Ecto neural progenitor cell (in vitro differentiated cells): ENCODE measurements around the gene TMEM239.

ENCODE experiments used
- DNase-seq: peaks from one replicate; pipeline ENCODE4 v3.0.0-alpha.2; 2018; ENCODE audit warnings: low spot score

The TMEM239 gene

GRCh38 chr20:2851086-2851485 is 34.9 kb downstream of the TMEM239 start:
- no peak for DNase-seq

GRCh38 chr20:2858591-2858990 is 42.4 kb downstream of the TMEM239 start:
- DNase-seq, result no peak

GRCh38 chr20:2859330-2860121 is 43.4 kb downstream of the TMEM239 start:
- no peak for DNase-seq

GRCh38 chr20:2864626-2865025 is 48.5 kb downstream of the TMEM239 start:
- no peak for DNase-seq

- no peak for DNase-seq
Observed at GRCh38 chr20:2865101-2865500, 48.9 kb downstream of the TMEM239 start.

- no peak for DNase-seq
Observed at GRCh38 chr20:2865630-2866029, 49.5 kb downstream of the TMEM239 start.

- no peak for DNase-seq
Observed at GRCh38 chr20:2866236-2866635, 50.1 kb downstream of the TMEM239 start.

GRCh38 chr20:2867081-2867864 is 51.1 kb downstream of the TMEM239 start:
- DNase-seq, result no peak
